ENCODE results near the gene GATM. TPM values are rescaled to one million over a fixed set of nuclear protein-coding genes. Genes with fewer than 3 reads are reported as not detected.
"Not testable (repeated sequence)": the region's sequence is repeated elsewhere in the genome, so short reads cannot be mapped to it uniquely, and the experiment has no call there.

GATM gene
- total RNA-seq, 1 donor from 2014 or later: not detected

DNA sequence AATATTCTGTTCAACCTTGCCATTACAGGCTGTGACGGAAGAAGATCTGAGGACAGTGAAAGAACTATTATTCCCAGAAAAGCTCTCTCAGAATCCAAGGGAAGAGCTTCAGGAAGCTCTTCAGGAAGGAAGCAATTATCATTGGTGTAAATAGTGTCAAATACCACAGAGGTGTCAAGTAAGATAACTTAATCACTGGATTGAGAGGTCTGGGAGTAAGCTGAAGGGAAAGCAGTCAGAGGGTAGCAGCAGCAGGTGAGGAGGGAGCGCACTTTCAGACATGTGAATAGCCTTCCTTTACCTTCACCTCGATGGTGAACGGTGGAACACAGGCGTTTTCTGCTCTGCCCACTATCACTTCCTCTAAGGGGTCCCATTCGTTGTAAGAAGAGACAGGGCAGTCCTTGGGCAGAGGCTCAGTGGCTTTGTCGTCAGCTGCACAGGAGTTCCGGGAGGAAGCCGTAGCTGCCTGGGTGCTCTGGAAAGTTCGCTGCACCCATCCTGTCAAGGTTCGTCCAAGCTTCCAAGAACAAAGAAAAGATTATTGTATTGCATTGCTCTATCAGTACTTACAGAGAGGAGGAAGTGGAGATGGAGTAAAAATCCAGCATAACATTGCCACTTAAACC is 1.9 kb downstream of the GATM start:
- no peaks in the 10 kb centered on the region for H3K9me3 Mint-ChIP-seq (ENCODE audit: unreplicated experiment)
- DNase-seq (ENCODE audit: extremely low spot score, unreplicated experiment): no peak
- H3K27ac Mint-ChIP-seq (ENCODE audit: unreplicated experiment): no peak overlapping the region
- no peak overlapping the region for H3K4me3 Mint-ChIP-seq (ENCODE audit: unreplicated experiment)
- H3K36me3 Mint-ChIP-seq (ENCODE audit: unreplicated experiment): no peaks in the 10 kb centered on the region
- TF ChIP-seq, protein P1, sequence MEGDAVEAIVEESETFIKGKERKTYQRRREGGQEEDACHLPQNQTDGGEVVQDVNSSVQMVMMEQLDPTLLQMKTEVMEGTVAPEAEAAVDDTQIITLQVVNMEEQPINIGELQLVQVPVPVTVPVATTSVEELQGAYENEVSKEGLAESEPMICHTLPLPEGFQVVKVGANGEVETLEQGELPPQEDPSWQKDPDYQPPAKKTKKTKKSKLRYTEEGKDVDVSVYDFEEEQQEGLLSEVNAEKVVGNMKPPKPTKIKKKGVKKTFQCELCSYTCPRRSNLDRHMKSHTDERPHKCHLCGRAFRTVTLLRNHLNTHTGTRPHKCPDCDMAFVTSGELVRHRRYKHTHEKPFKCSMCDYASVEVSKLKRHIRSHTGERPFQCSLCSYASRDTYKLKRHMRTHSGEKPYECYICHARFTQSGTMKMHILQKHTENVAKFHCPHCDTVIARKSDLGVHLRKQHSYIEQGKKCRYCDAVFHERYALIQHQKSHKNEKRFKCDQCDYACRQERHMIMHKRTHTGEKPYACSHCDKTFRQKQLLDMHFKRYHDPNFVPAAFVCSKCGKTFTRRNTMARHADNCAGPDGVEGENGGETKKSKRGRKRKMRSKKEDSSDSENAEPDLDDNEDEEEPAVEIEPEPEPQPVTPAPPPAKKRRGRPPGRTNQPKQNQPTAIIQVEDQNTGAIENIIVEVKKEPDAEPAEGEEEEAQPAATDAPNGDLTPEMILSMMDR (IDR thresholded peaks at IDR 0.05): no peak
- H3K4me1 Mint-ChIP-seq (ENCODE audit: unreplicated experiment): peaks cover 9% of the 10 kb centered on the region
- peaks cover 87% of the 10 kb centered on the region for H3K27me3 Mint-ChIP-seq (ENCODE audit: unreplicated experiment)

DNA sequence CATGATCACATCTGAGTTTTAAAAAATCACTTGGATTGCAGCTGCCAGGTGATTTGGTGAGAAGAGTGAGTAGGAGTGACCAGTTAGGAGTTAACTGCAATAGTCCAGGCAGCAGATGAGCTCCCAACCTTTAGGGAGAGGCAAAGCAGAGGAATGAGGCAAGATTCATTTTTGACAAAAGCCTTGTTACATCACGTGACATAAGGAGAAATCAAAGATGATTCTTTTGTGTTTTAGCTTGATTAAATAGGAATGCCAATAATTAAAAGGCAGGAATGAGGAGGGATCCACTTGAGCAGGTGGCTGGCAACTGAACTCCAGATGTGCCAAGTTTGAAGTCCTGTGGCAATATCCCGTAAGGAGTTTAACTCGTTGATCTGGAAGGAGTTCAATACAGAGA is 2.5 kb downstream of the GATM start:
- no peak overlapping the region for H3K4me3 Mint-ChIP-seq (ENCODE audit: unreplicated experiment)
- H3K9me3 Mint-ChIP-seq (ENCODE audit: unreplicated experiment): no peaks in the 10 kb centered on the region
- H3K27me3 Mint-ChIP-seq (ENCODE audit: unreplicated experiment): peaks cover 83% of the 10 kb centered on the region
- TF ChIP-seq, protein P1 (IDR thresholded peaks at IDR 0.05): no peak
- no peaks in the 10 kb centered on the region for H3K36me3 Mint-ChIP-seq (ENCODE audit: unreplicated experiment)
- peaks cover 9% of the 10 kb centered on the region for H3K4me1 Mint-ChIP-seq (ENCODE audit: unreplicated experiment)
- no peak overlapping the region for H3K27ac Mint-ChIP-seq (ENCODE audit: unreplicated experiment)
- DNase-seq (ENCODE audit: extremely low spot score, unreplicated experiment): no peak

DNA sequence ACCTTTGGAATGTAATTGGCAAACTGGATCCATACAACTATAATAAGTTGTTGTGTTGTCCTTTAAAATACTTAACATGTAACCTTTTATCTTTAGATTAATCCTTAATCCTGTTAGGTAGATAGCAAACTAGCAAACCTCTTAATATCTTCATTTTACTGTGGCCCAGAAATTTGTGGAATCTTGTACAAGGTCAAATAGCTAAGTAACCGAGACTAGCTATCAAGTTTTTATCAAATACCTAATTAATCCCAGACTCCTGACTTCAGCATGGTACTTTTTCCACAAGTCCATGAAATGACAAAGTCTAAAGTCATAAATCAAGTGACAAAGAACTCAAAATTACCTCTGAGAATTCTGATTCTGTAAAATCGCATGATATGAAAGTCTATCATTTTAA is 4.4 kb downstream of the GATM start:
- Mint-ChIP-seq H3K36me3 (ENCODE audit: unreplicated experiment) (no peaks in the 10 kb centered on the region), H3K27me3 (ENCODE audit: unreplicated experiment) (peaks cover 82% of the 10 kb centered on the region), H3K4me1 (ENCODE audit: unreplicated experiment) (peaks cover 9% of the 10 kb centered on the region), H3K4me3 (ENCODE audit: unreplicated experiment) (no peak overlapping the region), H3K27ac (ENCODE audit: unreplicated experiment) (no peak overlapping the region), H3K9me3 (ENCODE audit: unreplicated experiment) (no peaks in the 10 kb centered on the region)
- TF ChIP-seq, protein P1 (IDR thresholded peaks at IDR 0.05): no peak
- no peak for DNase-seq (ENCODE audit: extremely low spot score, unreplicated experiment)

DNA sequence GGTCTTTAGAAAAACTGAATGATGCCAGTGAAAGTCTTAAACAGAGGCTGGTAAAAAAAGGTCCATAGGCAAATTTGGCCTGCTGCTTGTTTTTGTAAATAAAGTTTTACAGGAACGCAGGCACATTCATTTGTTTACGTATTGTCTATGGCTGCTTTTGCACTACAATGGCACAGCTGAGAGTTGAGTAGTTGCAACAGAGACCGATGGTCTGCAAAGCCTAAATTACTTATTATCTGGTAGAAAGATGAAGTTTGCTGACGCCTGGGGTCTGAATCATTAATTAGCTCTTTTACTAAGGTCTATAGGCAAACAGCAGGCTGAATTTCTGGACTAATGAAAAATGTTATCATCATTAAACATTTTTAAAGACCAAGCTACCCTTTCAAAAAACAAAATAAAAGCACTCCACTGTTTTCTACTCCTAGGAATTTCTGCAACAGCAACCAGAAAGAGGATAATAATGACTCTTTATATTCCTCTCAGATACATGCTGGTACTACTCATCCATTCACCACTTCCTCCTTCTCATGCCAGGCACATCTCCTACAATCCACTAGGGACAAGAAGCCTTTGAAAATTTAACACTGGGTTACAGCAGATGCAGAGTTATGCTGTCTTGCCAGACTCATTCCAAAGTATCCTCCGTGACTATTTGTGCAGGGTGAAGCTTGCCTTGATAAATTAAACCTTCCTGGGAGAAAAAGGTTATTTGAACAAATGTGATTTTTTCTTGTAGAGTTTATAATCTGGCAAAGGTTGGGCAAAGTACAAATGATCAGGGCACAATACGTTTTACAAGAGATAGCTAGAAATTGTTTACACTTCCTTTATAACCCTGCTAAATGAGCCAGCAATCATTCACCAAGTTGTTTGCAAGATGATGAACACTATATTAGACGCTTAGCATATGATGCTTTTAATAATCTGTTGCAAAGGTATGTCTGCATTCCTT is 6.0 kb downstream of the GATM start:
- no peaks in the 10 kb centered on the region for H3K9me3 Mint-ChIP-seq (ENCODE audit: unreplicated experiment)
- H3K4me1 Mint-ChIP-seq (ENCODE audit: unreplicated experiment): peaks cover 2% of the 10 kb centered on the region
- no peaks in the 10 kb centered on the region for H3K36me3 Mint-ChIP-seq (ENCODE audit: unreplicated experiment)
- no peak overlapping the region for H3K27ac Mint-ChIP-seq (ENCODE audit: unreplicated experiment)
- H3K27me3 Mint-ChIP-seq (ENCODE audit: unreplicated experiment): peaks cover 70% of the 10 kb centered on the region
- TF ChIP-seq, protein P1 (IDR thresholded peaks at IDR 0.05): no peak
- DNase-seq (ENCODE audit: extremely low spot score, unreplicated experiment): no peak
- no peak overlapping the region for H3K4me3 Mint-ChIP-seq (ENCODE audit: unreplicated experiment)

DNA sequence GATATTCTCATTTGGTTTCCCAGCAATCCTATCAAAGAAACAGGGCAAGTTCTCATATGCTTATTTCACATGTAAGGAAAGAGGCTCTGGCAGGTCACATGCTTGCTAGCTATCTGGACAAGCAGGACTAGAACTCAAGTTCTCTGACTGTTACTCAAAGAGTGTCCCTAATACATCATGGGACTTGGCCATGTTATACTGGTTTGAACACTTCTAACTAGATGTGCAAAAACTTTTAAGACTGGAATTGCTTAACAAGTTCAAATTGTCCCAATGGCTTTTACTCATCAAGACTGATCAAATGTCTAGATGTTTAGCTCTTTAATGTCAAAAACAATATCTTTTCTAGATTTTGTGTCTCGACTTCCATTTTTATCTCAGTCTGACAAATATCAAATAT is 6.8 kb downstream of the GATM start:
- Mint-ChIP-seq H3K27me3 (ENCODE audit: unreplicated experiment) (peaks cover 67% of the 10 kb centered on the region), H3K4me1 (ENCODE audit: unreplicated experiment) (no peaks in the 10 kb centered on the region), H3K4me3 (ENCODE audit: unreplicated experiment) (no peak overlapping the region), H3K27ac (ENCODE audit: unreplicated experiment) (no peak overlapping the region), H3K36me3 (ENCODE audit: unreplicated experiment) (no peaks in the 10 kb centered on the region), H3K9me3 (ENCODE audit: unreplicated experiment) (no peaks in the 10 kb centered on the region)
- no peak for DNase-seq (ENCODE audit: extremely low spot score, unreplicated experiment)
- TF ChIP-seq, protein P1 (IDR thresholded peaks at IDR 0.05): no peak

DNA sequence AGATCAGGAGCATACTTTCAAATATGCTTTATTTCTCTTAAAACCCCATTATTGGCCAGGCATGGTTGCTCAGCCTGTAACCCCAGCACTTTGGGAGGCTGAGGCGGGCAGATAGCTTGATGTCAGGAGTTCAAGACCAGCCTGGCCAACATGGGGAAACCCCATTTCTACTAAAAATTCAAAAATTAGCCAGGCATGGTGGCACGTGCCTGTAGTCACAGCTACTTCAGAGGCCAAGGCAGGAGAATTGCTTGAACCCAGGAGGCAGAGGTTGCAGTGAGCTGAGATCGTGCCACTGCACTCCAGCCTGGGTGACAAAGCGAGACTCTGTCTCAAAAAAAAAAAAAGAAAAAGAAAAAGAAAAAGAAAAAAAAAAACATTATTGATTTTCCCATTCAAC is 8.3 kb downstream of the GATM start:
- not testable (repeated sequence) for H3K27ac Mint-ChIP-seq (ENCODE audit: unreplicated experiment); H3K4me1 Mint-ChIP-seq (ENCODE audit: unreplicated experiment); DNase-seq (ENCODE audit: extremely low spot score, unreplicated experiment); H3K9me3 Mint-ChIP-seq (ENCODE audit: unreplicated experiment); H3K36me3 Mint-ChIP-seq (ENCODE audit: unreplicated experiment); H3K4me3 Mint-ChIP-seq (ENCODE audit: unreplicated experiment)
- peaks cover 57% of the 10 kb centered on the region for H3K27me3 Mint-ChIP-seq (ENCODE audit: unreplicated experiment)

DNA sequence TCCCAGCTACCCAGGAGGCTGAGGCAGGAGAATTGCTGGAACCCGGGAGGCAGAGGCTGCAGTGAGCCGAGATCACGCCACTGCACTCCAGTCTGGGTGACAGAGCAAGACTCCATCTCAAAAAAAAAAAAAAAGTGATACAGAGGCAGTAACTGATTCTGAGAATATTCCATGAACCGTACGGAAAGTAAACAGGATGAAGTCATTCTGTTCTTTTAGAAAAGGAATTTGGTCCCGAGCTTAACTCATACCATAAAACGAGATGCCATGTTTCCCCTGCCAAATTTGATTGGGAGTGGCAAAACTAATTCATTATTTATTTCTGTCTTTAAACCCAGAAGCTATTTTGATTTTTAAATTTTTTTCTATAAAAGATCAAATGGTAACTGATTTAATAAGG is 11.1 kb downstream of the GATM start:
- H3K36me3 Mint-ChIP-seq (ENCODE audit: unreplicated experiment); H3K4me1 Mint-ChIP-seq (ENCODE audit: unreplicated experiment); H3K27ac Mint-ChIP-seq (ENCODE audit: unreplicated experiment); H3K4me3 Mint-ChIP-seq (ENCODE audit: unreplicated experiment); H3K9me3 Mint-ChIP-seq (ENCODE audit: unreplicated experiment); DNase-seq (ENCODE audit: extremely low spot score, unreplicated experiment): not testable (repeated sequence)
- H3K27me3 Mint-ChIP-seq (ENCODE audit: unreplicated experiment): peaks cover 46% of the 10 kb centered on the region
